Right lobe of liver (tissue), 6 donors: Measurements from ENCODE around the gene KRT23. TPM values are rescaled to one million over a fixed set of nuclear protein-coding genes. Genes with fewer than 3 reads are reported as not detected.

Experiments used
- ATAC-seq, 4 donors: fragments of 200-7000 bp; cut with Tn5 transposase; one replicate each; pipeline ENCODE4 v1.9.1; 2020; ENCODE audit warnings: mild to moderate bottlenecking in 4 of 4, moderate library complexity in 4 of 4
- DNase-seq, 3 donors: peaks; one replicate each; pipeline ENCODE4 v3.0.0-alpha.2; 2020
- H3K27ac ChIP-seq, 3 donors: fragments of 200-600 bp; one replicate each; pipeline ENCODE4 v1.8.0; 2022
- H3K27me3 ChIP-seq, 2 donors: fragments of 200-600 bp; one replicate each; pipeline ENCODE4 v1.8.0; 2022
- H3K36me3 ChIP-seq, 4 donors: fragments of 200-600 bp; sonication (generic) in 1 of 4; one replicate each; pipeline versions ENCODE4 v1.5.1 to v1.8.0; 2017 to 2022; ENCODE audit warnings: control low read depth in 1 of 4
- H3K4me1 ChIP-seq, 4 donors: fragments of 200-600 bp; sonication (generic) in 1 of 4; one replicate each; pipeline versions ENCODE4 v1.5.1 to v1.8.0; 2017 to 2022; ENCODE audit warnings: control low read depth in 1 of 4
- H3K4me3 ChIP-seq, 3 donors: fragments of 200-600 bp; one replicate each; pipeline ENCODE4 v1.8.0; 2022
- H3K9me3 ChIP-seq, 4 donors: fragments of 200-600 bp; sonication (generic) in 1 of 4; one replicate each; pipeline versions ENCODE4 v1.5.1 to v1.8.0; 2017 to 2022; ENCODE audit warnings: control low read depth in 1 of 4
- POLR2A ChIP-seq: fragments of 450-650 bp; IDR thresholded peaks from one replicate; pipeline ENCODE4 v1.6.1; 2017; ENCODE audit warnings: antibody characterized with exemption, mild to moderate bottlenecking
- WGBS: methylation state at CpG from one replicate; pipeline ENCODE4 v1.1.6; 2018; ENCODE audit warnings: low coverage, low lambda C conversion rate; ENCODE audit not compliant: insufficient coverage; ENCODE audit errors: missing lambda C conversion rate; 5-methylcytosine and 5-hydroxymethylcytosine counted together
- intact Hi-C, 2 donors: fragments of 100-400 bp; cut with DNase I; formaldehyde crosslinking; loops; one replicate each; pipeline versions ENCODE4 v1.11.2 to v1.14.1; 2022
- total RNA-seq, 6 experiments: library from RNA; depleted of rRNA in 2 of 6; stranded (reverse); fragments of >200 nt in 2 of 6; fragmentation: NEBNext Ultra II Directional in 3 of 6; extraction: Animal tissue kit (Norgen Biotek cat#: 25700) in 3 of 6; gene quantifications; one replicate each; pipeline versions ENCODE4 v1.1.0 to v1.2.4, GENCODE V29; 2016 to 2023
- TF ChIP-seq, protein P1 (sequence below), 4 donors: fragments of 200-600 bp in 3 of 4; fragments of 450-650 bp in 1 of 4; IDR thresholded peaks; one replicate each; pipeline versions ENCODE4 v1.5.1 to v1.8.0; 2016 to 2022; ENCODE audit warnings: antibody characterized with exemption in 4 of 4, mild to moderate bottlenecking in 2 of 4
- donor health status: DM: no; HTN: yes; CAD: no.
- donor health status: DM: no; HTN: no; CAD: no.
- donor health status: DM: no; HTN: no; CAD: no.
- donor health status: DM: no; HTN: yes; CAD: no.
- donor health status: DM: no; HTN: yes; CAD: no.

Gene KRT23
- total RNA-seq, 6 experiments from 2014 or later = 0.49 to 17.6 (median 10.0) TPM; not detected in 2

GRCh38 chr17:40883031-40883430 is 54.4 kb downstream of the KRT23 start:
- Histone ChIP-seq H3K27ac (no peak overlapping the region), H3K4me3 (no peak overlapping the region), H3K4me1 (no peaks in the 10 kb centered on the region), H3K36me3 (no peaks in the 10 kb centered on the region), H3K27me3 (no peaks in the 10 kb centered on the region), H3K9me3 (no peaks in the 10 kb centered on the region)
- intact Hi-C loops = no loop called here
- TF ChIP-seq, protein P1, sequence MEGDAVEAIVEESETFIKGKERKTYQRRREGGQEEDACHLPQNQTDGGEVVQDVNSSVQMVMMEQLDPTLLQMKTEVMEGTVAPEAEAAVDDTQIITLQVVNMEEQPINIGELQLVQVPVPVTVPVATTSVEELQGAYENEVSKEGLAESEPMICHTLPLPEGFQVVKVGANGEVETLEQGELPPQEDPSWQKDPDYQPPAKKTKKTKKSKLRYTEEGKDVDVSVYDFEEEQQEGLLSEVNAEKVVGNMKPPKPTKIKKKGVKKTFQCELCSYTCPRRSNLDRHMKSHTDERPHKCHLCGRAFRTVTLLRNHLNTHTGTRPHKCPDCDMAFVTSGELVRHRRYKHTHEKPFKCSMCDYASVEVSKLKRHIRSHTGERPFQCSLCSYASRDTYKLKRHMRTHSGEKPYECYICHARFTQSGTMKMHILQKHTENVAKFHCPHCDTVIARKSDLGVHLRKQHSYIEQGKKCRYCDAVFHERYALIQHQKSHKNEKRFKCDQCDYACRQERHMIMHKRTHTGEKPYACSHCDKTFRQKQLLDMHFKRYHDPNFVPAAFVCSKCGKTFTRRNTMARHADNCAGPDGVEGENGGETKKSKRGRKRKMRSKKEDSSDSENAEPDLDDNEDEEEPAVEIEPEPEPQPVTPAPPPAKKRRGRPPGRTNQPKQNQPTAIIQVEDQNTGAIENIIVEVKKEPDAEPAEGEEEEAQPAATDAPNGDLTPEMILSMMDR (IDR thresholded peaks at IDR 0.05) = no peak
- TF ChIP-seq POLR2A = no peak
- no peak for DNase-seq
- 40% methylated on average over 1 of the region's 1 CpG for WGBS
- no peak for ATAC-seq

DNA sequence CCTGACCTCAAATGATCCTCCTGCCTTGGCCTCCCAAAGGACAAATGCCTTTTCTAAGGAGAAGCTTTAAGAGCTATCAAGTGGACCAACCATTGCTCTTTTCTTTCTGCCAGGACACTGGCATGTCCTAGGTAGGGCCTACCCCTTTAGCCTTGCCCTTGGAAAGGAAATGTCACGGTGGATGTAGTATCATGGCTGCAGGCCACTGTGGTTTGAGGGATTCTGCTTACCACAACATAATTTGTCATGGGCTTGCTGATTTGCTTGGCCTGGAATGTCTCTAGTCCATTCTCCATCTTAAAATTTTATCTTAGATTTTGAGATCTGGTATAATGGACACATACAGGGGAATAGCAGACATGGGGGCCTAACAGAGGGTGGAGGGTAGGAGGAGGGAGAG is 58.4 kb downstream of the KRT23 start:
- no peak overlapping the region for H3K27ac ChIP-seq
- no peak for ATAC-seq
- H3K27me3 ChIP-seq = no peaks in the 10 kb centered on the region
- H3K4me3 ChIP-seq = no peak overlapping the region
- TF ChIP-seq POLR2A = no peak
- TF ChIP-seq, protein P1 (IDR thresholded peaks at IDR 0.05) = no peak
- H3K4me1 ChIP-seq = no peaks in the 10 kb centered on the region
- intact Hi-C loops = no loop called here
- H3K36me3 ChIP-seq = no peaks in the 10 kb centered on the region
- no peaks in the 10 kb centered on the region for H3K9me3 ChIP-seq
- WGBS = 100% methylated on average over 1 of the region's 1 CpG
- no peak for DNase-seq

DNA sequence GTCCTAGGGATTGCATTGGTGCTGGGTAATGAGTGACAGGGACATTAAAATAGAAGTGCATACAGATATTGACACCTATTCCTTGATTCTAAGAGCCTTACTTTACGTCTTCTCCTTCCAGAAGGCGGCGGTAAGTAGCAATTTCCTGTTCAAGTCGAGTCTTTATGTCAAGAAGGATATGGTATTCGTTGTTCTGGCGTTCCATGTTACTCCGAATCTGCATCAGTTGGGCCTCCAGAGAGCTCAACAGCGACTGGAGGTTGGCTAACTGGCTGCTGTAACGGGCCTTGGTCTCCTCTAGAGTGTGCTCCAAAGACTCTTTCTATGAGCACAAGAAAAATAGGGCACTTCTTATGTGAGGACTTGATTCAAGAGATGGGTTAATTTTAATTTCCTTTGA is 59.4 kb downstream of the KRT23 start:
- H3K4me1 ChIP-seq = no peaks in the 10 kb centered on the region
- 83% methylated on average over 8 of the region's 9 CpGs for WGBS
- no peaks in the 10 kb centered on the region for H3K27me3 ChIP-seq
- H3K36me3 ChIP-seq = no peaks in the 10 kb centered on the region
- no peak for TF ChIP-seq POLR2A
- TF ChIP-seq, protein P1 (IDR thresholded peaks at IDR 0.05) = no peak
- DNase-seq = no peak
- no peak overlapping the region for H3K27ac ChIP-seq
- no peaks in the 10 kb centered on the region for H3K9me3 ChIP-seq
- H3K4me3 ChIP-seq = no peak overlapping the region
- no peak for ATAC-seq
- intact Hi-C loops = no loop called here

GRCh38 chr17:40873801-40874200 is 63.6 kb downstream of the KRT23 start:
- Histone ChIP-seq H3K4me3 (no peak overlapping the region), H3K36me3 (no peaks in the 10 kb centered on the region), H3K4me1 (no peaks in the 10 kb centered on the region), H3K27me3 (no peaks in the 10 kb centered on the region), H3K9me3 (no peaks in the 10 kb centered on the region), H3K27ac (no peak overlapping the region)
- DNase-seq (no peak), ATAC-seq (no peak)
- 93% methylated on average over 1 of the region's 1 CpG for WGBS
- TF ChIP-seq POLR2A = no peak
- intact Hi-C loops = no loop called here

DNA sequence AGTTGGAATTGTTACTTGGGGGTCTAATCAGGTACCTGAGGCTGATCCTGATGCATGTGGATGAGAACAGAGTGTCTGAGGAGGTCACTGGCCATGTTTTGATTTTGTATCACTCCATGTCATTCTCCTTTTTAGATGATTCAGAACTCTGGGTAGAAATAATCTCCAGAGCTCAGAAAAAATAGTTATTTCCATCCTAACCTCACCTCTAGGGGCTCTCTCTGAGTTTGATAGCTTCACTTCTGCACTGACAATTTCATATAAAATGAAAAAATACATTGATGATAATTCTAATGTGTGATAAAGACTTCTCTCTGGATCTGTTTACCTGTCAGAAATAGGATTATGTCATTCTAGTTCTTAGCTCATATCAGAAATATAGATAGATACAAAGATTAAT is 64.2 kb downstream of the KRT23 start:
- TF ChIP-seq, protein P1 (IDR thresholded peaks at IDR 0.05) = no peak
- no peak for TF ChIP-seq POLR2A
- DNase-seq = no peak
- intact Hi-C loops = no loop called here
- Histone ChIP-seq H3K4me3 (no peak overlapping the region), H3K9me3 (no peaks in the 10 kb centered on the region), H3K36me3 (no peaks in the 10 kb centered on the region), H3K27me3 (no peaks in the 10 kb centered on the region), H3K27ac (no peak overlapping the region), H3K4me1 (no peaks in the 10 kb centered on the region)
- no peak for ATAC-seq

Other genes starting within 250 kb of the KRT23 start
- not detected for gene KRT24, start 233.9 kb downstream of the KRT23 start, total RNA-seq
- gene KRT25, start 182.3 kb downstream of the KRT23 start, total RNA-seq = not detected
- gene KRT26, start 165.4 kb downstream of the KRT23 start, total RNA-seq = not detected
- gene KRT27, start 155.1 kb downstream of the KRT23 start, total RNA-seq = not detected
- not detected for gene KRT28, start 137.7 kb downstream of the KRT23 start, total RNA-seq
- gene KRT10, start 115.0 kb downstream of the KRT23 start, total RNA-seq = 10 to 100 TPM; 11.4 to 20.4 (median 17.4) TPM
- not detected for gene KRT12, start 70.4 kb downstream of the KRT23 start, total RNA-seq
- not detected for gene KRT20, start 52.4 kb downstream of the KRT23 start, total RNA-seq
- not detected for gene KRT39, start 29.3 kb upstream of the KRT23 start, total RNA-seq
- not detected for gene KRT40, start 46.7 kb upstream of the KRT23 start, total RNA-seq
- not detected for gene KRTAP3-3, start 56.5 kb upstream of the KRT23 start, total RNA-seq
- not detected for gene KRTAP3-2, start 62.3 kb upstream of the KRT23 start, total RNA-seq
- gene KRTAP3-1, start 71.5 kb upstream of the KRT23 start, total RNA-seq = not detected
- not detected for gene KRTAP1-5, start 89.6 kb upstream of the KRT23 start, total RNA-seq
- not detected for gene KRTAP1-4, start 92.5 kb upstream of the KRT23 start, total RNA-seq
- not detected for gene KRTAP1-3, start 97.2 kb upstream of the KRT23 start, total RNA-seq
- not detected for gene KRTAP1-1, start 103.8 kb upstream of the KRT23 start, total RNA-seq
- not detected for gene KRTAP2-1, start 109.7 kb upstream of the KRT23 start, total RNA-seq
- not detected for gene KRTAP2-2, start 117.6 kb upstream of the KRT23 start, total RNA-seq
- not detected for gene KRTAP2-3, start 122.5 kb upstream of the KRT23 start, total RNA-seq
- gene KRTAP2-4, start 128.2 kb upstream of the KRT23 start, total RNA-seq = not detected
- gene KRTAP4-7, start 146.5 kb upstream of the KRT23 start, total RNA-seq = not detected
- gene KRTAP4-8, start 160.5 kb upstream of the KRT23 start, total RNA-seq = not detected
- not detected for gene KRTAP4-16, start 164.6 kb upstream of the KRT23 start, total RNA-seq
- gene KRTAP4-9, start 167.7 kb upstream of the KRT23 start, total RNA-seq = not detected
- not detected for gene KRTAP4-11, start 180.7 kb upstream of the KRT23 start, total RNA-seq
- gene KRTAP4-12, start 186.5 kb upstream of the KRT23 start, total RNA-seq = not detected
- not detected for gene KRTAP4-6, start 202.9 kb upstream of the KRT23 start, total RNA-seq
- not detected for gene KRTAP4-5, start 212.2 kb upstream of the KRT23 start, total RNA-seq
- gene KRTAP4-4, start 223.1 kb upstream of the KRT23 start, total RNA-seq = not detected
- gene KRTAP4-3, start 230.6 kb upstream of the KRT23 start, total RNA-seq = not detected
- not detected for gene KRTAP4-2, start 240.6 kb upstream of the KRT23 start, total RNA-seq
- gene KRTAP4-1, start 247.3 kb upstream of the KRT23 start, total RNA-seq = not detected